Measurements from ENCODE around the gene GABRR3.
"Not testable (repeated sequence)": the region's sequence is repeated elsewhere in the genome, so short reads cannot be mapped to it uniquely, and the experiment has no call there.

Gene GABRR3

DNA sequence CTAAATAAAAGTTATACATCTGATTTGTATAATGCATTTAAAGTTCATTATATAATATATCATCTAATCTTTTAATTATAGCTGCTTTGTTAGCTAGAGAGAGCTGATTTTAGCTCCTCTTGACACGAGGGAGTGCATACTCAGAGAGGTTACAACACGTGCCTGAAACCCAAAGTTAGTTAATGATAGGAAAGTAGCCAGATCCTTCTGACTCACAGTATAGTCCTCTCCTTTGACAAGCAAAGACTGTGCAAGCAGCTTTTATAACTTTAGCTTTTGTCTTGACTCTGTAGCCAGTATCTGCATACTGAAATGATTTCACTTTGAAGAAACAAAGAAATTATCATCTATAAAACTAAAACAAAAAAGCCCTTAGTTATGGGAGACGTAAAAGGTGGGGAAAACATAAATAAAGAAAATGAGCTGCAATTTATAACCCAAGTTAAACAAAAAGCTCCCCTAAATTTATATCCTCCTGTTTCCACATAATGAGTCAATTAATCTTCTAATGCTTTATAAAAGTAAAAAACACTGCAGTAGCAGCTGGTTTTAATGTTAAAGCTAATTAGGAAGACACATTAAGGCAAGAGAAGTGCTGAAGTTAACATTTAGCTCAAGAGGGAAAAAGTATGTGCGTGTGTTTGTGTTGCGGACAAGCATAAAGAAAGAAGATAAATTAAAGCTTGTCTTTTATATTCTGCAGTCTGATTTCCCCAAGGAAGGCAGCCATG, 13.1 kb downstream of the GABRR3 start:
- DNase-seq, result no peak

DNA sequence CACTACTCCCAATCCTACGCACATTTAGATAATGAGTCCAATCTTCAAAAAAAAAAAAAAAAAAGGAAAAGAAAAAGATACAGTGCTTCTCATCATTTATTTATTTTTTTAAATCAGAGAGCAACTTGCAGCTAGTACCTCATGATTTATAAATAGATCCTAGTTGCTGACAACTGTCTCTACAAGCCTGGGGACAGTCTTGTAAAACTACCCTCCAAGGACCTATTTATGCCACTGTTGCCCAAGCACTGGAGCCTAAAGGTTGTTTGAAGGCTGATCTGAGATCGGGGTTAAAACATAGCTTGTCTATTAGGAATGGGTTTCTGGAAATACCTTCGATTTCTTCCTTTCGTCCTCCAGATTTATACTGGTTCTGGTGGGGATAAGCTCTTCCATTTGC, 14.7 kb downstream of the GABRR3 start:
- no peak for DNase-seq

DNA sequence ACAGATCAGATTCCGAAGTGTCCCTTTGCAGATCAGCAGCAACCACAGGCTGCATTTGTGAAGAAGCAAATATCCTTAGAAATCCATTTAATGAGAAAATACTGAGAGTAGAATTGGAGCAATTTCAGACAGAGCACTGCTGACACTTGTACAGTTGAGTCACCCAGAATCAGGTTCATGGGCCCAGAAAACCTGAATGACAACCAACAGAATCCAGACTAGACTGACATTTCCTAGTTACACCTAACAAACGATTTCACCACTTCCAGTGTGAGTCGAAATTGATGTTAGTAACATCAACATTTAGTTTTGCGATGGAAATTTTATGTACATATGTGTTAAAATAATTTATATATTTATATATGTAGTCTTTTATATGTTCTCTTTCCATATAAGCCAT, 16.8 kb downstream of the GABRR3 start:
- no peak for DNase-seq

DNA sequence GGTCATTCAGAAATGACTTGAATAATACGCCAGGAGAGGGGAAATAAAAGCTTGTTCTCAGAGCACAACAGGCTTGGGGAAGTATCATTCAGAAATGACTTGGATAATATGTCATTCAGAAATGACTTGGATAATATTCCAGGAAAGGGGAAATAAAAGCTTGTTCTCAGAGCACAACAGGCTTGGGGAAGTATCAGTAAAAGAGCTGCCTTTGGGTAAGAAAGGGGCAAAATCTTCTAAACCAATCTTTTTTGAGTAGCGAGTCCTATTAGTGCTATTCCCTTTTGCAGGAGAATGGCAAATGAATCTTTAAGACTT, 20.9 kb downstream of the GABRR3 start:
- DNase-seq, result no peak

DNA sequence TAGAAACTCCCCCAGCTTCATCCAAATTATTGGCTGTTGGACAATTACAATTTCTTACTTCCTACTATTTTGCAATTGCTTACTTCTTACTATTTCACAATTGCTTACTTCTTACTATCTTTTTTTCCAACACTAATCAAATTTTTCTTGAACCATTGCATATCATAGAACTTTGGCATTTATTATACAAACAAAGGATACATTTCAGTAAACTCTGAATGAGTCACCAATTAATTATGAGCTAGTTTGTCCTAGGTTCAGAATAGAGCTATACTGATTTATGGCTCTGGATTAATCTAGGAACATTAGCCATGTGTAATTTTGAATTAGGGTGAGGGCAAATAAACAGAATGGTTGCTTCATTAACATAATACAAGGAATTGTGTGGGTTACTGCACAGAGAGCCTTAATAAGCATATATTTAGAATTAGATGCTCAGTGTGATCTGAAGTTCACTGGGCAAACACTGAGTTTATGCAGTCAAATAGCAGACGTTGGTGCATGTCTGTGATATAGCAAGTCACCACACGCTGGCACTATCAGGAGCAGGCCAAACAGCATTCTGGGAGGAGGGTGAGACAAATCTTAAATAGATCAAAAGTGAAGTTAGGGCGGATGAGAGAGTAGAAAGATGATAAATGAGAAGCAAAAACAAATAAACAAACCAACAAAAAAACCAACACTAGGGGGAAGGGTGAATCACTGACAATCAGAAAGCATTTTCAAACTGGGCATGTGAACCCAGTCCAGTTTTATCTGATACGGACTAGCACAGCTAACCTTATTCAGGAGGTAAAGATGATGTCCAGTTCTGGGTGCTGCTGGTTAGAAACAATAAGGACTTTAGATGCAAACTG, 21.5 kb downstream of the GABRR3 start:
- no peak for DNase-seq

DNA sequence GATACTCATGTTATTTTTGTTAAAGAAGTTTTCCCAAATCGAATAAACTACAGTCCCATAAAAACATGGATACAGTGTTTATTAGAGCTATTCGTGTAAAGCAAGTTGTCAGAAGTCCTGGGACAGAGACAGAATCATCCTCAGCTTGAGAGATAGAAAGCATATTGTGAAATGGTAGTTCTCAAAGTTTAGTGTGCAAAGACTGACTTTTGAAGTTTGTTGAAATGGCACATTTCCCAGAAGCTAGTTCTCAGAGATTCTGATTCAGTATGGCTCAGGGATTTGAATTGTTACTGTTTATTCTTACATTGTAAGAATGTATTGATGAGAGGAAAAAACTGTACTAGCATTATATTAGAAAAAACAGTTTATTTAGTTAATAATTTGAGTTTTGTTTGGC, 22.1 kb downstream of the GABRR3 start:
- DNase-seq, result no peak

DNA sequence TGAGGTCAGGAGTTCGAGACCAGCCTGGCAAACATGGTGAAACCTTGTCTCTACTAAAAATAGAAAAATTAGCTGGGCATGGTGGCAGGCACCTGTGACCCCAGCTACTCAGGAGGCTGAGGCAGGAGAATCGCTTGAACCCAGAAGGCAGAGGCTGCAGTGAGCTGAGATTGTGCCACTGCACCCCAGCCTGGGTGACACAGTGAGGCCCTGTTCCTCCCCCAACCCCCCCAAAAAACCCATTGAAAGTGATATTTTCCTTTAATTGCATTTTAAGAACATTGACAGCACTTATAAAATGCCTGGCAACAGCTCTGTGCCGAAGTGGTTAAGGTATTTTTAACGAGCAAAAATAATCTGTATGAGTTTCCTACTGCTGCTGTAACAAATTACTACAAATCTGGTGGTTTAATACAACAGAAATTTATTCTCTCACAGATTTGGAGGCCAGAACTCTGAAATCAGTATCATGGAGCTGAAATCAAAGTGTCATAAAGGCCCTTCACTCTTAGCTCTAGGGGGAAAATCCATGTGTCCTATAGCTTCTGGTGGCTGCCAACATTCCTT, 24.1 kb downstream of the GABRR3 start:
- DNase-seq, result not testable (repeated sequence)

DNA sequence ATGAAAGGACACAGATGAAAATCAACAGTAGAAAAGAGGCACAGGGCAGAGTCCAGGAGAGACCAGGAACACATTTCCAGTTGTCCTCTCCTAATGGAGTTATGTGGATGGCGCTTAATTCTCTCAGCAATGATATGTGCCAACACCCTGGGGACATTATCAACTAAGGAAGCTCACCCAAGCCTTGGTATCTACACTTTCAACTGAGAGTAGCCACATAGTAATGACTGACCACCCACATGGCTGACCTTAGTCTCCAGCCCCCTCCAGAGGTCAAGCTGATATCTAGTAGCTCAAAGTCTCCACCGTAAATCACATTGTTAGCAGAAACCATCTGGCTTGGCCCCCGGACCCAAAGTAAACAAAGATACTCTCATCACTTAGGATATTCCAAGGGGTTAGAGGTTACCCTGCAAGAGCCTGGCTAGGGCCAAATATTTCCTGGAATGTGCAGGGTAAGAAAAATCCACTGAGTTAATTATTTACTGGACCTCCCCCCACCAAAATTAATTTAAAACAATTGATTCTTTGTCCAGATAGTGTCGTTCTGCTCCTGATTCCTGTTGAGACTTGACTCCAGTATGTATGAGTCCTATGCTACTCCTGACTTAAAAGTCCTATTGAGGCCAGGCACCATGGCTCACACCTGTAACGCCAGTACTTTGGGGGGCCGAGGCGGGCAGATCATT, 24.8 kb downstream of the GABRR3 start:
- DNase-seq, result no peak

DNA sequence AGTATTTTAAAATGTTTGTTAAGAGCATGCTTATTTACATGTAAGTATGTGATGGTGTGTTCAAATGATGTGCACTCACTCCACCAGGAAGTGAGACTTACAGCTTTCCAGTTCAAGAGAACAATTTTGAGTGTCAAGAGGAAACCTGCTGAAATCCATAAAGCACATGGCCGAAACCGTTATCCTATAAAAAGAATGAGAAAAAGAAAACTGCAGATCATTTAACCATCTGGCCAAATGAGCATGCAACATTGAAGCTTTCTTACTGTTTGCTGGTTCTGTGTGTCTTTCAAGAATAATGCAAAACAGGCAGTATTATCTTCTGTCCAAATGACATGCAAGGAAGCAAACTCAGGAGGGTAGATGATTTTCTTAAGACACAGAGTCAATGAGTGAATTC, 26.3 kb downstream of the GABRR3 start:
- DNase-seq, result no peak

DNA sequence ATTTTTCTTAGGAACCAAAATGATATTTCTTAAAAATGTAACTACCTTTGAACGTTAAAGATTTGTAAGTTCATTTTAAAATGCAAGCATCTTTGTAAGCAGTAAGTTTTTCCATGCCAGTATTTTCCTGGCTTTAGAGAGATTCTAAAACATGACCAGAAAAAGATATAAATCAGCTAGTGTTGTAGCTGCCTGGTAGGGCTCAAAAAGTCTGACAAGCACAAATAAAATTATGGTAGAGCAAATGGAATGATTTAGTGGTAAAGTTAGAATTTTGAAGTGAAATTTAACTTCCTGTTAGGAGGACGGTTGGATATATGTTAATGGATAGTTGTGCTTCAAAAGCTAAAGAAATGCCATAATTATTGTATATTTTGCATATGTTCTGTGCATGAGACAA, 29.7 kb downstream of the GABRR3 start:
- no peak for DNase-seq

DNA sequence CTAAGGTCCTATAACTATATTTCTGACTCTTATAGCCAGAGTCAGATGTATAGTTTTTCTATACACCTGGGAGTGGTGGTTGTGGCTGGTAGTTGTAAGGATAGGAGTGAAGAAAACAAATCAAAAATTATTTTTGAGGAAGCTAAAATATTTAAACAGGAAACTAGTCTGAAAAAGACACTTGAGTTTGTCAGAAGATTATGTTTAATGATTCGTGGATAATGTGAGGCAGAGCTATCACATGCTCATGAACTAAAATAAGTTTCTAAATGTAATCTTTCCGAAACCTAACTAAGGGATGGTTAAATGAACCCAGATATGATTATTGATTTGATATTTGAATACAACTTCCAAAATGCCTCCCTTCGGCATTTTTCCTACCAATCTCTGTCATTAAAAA, 30.4 kb downstream of the GABRR3 start:
- no peak for DNase-seq

DNA sequence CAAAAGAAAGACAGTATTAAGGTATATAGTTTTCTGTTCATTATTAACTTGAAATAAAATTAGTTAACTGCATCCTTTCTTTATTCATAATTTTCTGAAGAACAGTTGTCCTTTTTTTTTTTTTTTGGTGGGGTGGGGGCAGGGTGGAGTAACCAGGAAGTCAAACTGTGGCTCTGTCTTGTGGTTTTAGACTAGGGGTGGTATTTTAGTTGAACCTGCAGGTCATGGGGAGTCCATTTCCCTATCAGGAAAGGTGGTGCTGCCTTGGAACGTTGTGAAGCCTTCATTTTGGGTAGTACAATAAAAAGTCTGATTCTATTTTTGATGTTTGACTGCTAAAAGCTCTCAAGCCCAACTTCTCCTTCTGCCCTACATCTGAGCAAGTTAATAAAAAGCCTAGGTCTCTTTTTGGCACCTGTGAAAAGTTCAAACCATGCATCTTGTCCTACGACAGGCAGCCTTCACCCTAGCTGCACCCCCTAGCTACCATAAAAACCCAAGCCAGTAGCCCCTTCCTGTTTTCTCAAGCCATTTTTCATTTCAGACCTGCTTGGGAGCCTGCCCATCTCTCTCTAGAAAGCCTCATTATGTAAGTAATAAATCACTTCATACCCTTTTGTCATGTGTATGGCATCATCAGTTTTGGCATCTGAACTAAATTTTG, 31.7 kb downstream of the GABRR3 start:
- DNase-seq, result no peak

DNA sequence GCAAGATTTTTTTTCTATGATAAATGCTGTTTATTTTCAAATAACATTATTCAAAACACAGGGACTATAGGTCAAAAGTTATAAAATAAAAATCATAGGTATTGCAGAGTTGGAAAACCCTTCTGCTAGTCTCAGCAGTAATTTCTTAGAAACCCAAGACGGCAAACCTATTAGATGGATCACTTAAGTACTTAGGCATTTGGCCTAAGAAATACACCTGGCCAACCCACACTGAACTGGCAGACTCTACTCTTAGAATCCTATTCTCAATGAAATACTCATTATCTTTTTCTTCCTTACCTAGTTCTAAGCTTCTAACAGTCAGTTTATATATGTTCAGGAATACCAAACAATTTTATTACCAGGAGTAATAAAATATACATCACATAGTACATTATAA, 32.4 kb downstream of the GABRR3 start:
- no peak for DNase-seq

DNA sequence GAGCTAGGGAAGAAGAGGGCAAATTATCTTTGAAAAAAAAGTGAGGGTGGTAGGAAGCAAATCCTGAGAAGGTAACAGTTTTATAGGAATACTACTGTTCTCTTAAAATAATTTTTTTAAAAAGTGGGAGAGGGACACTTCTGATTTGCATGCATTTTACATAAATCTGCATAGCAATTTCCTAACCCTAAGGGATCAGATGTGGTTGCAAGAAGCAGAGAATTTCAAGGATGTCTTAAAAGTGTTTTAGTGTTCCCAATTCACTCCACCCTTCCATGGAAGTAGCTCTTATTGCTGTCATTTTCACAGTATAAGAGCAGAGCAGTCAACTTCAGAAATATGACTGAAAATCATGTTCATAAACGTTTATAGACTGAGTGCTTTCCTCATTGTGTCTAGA, 35.1 kb downstream of the GABRR3 start:
- no peak for DNase-seq

DNA sequence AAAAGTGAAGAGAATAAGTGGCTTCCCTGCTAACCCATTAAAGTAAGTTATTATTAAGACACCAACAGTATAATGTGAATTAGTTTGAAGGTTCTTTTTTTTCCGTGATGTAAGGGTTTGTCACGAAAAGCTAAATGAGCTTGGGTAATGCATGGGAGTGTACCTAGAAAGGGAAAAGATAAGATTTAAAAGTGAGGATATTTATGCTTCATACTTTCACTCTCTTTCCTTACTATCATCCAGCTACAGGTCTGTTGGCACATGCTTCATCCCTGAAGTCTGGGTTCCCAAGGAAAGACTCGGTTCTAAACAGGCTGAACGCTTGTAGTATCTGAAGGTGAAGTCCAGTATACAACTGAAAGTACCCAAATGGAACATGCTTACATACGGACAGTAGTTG, 36.0 kb downstream of the GABRR3 start:
- no peak for DNase-seq

DNA sequence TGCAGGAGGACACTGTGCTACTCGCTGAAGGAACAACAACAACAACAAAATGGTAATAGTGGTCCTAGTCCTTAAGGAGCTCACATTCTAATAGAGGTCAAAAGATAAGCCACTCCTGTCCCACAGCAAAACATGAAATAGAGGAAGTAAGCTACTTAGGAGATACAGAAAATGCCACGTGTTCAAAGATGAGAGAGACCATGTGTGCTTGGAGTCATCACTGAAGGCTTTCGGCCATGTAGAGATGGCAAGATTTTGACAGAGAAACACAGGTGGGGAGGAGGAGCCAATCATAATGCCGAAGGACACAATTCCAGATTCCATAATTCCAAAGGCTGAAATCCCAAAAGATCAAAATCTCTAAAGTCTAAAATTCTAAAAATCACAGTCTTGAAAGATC, 38.1 kb downstream of the GABRR3 start:
- no peak for DNase-seq

DNA sequence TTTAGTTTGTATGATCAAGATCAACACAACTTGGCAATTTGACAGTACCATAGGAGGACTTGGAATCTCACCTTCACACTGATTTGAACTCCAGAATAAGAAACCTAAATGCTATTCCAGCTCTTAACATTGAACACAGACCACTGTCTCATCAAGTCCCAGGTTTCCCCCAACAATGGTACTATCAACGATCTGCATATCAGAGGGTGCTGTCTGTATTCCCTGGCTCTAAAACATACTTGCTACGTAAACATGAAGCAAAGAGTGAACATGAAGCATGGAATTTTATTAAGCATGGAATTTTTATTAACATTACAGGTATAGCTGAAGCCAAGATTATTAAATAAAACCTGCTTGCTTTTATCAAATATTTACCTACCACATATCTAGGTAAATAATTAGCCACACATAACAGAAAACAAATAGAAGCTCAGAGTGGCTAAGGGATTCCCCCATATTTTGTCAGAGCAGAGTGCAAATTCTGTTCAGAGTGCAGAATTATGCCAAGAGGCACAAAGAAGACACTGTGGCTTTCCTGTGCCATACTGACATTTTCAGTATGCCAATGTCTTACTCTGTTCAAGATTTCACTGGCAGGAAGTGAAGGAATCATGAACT, 40.7 kb downstream of the GABRR3 start:
- no peak for DNase-seq

DNA sequence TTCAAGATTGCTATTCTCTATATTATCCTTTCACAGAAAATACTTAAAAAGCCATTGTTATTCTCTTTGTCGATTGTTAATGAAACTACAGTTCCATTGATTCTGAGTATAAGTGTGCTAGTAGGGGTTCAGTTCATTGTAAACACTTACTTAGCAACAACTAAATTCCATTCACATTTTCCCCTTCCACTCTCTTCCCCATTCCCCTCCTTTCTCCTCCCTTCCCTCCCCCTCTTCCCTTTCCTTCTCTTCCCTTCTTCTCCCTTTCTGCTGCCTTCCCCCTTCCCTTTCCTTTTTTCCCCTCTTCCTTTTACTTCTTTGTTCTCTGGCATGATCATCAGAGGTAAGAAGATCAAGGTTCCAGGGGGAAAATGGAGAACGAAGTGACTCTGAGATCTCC, 41.6 kb downstream of the GABRR3 start:
- DNase-seq, result no peak

DNA sequence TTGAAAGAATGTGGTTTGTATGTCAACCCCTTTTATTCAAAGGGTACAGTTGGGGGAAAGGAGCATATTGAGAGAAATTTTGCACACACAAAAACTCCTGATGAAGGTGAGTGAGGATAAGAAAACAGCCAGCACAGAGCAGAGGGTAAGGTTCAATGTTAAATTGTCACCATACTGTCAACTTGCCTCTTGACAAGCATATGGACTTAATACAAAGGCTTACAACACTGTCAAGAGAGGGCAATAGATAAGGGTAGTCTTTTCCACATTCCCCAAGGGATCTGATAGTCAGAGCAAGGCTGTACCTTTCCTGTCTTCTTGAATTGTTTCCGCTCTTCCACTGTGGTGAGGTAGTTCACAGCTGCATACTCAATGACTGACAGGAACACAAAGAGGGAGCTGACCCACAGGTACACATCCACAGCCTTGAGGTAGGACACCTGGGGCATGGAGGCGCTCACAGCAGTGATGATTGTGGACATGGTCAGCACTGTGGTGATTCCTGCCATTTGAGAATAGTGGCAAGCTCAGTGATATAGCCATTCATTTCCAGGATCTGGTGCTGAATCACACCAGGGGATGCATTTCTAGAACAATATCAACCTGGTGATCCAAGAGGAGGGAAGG, 42.5 kb downstream of the GABRR3 start:
- no peak for DNase-seq

DNA sequence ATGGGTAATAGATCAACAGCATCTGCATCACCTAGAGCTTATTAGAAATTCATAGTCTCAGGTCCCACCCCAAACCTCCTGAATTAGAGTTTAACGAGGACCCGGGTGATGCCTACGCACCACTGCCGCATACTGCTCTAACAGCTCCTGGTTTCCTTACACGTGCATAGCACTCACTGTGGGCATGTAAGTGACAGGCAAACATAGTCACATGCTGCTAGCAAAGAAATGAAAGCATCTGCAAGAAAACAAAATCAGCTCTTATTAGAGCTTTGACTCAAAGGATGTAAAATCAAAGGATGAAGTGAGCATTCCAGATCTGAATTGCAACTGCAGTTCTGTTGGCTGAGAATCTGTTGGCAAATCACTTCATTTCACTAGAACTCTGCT, 43.8 kb downstream of the GABRR3 start:
- no peak for DNase-seq

DNA sequence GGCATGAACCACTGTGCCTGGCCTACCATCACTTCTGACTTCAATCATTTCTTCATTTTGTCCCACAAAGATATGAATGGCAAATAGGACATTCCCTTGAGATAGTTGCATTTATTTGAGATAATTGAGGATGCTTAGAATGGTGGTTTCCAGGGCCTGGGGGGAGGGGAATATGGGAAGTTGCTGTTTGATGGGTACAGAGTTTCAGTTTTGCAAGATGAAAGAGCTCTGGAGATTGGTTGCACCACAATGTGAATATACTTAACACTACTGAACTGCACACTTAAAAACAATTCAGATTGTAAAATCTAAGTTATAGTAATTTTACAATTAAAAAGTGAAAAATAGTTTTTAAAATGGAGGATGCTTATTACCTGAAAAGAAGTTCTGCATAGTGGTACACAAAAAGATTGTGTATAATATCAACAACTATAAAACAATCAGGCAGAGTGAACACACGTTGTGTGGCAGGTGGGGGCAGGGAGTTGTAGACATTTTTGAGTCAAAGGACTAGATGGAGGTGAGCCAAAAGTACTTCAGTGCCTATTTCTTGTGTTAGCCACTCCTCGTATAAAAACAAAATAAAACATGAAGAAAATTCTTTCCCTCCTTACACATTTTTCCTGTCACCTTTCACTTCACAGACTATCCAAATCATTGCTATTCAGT, 44.4 kb downstream of the GABRR3 start:
- DNase-seq, result no peak
